Immature natural killer cell (primary cell): ENCODE data around the gene GMCL1. TPM values are rescaled to one million over a fixed set of nuclear protein-coding genes. Genes with fewer than 3 reads are reported as not detected.
"Not testable (repeated sequence)": the region's sequence is repeated elsewhere in the genome, so short reads cannot be mapped to it uniquely, and the experiment has no call there.

Experiments used
- DNase-seq, 3 donors: peaks; one replicate each; pipeline ENCODE4 v3.0.0; 2022; ENCODE audit warnings: mixed read lengths in 1 of 3
- H3K27ac Mint-ChIP-seq, 6 donors: one replicate each; pipeline ENCODE4 v1.8.0; 2020; ENCODE audit warnings: mixed read lengths in 6 of 6, mild to moderate bottlenecking in 5 of 6, inconsistent platforms in 4 of 6, moderate library complexity in 3 of 6
- H3K27me3 Mint-ChIP-seq, 3 donors: one replicate each; pipeline ENCODE4 v1.8.0; 2020 to 2021; ENCODE audit warnings: low read depth in 3 of 3, mild to moderate bottlenecking in 3 of 3, mixed read lengths in 3 of 3, moderate library complexity in 3 of 3, inconsistent platforms in 1 of 3
- H3K36me3 Mint-ChIP-seq, 3 donors: one replicate each; pipeline ENCODE4 v1.8.0; 2020; ENCODE audit warnings: mixed read lengths in 3 of 3, inconsistent platforms in 2 of 3, mild to moderate bottlenecking in 2 of 3
- H3K4me1 Mint-ChIP-seq, 2 donors: one replicate each; pipeline ENCODE4 v1.8.0; 2020; ENCODE audit warnings: inconsistent platforms in 2 of 2, mild to moderate bottlenecking in 2 of 2, mixed read lengths in 2 of 2, moderate library complexity in 1 of 2
- H3K4me3 Mint-ChIP-seq, 5 donors: one replicate each; pipeline ENCODE4 v1.8.0; 2020; ENCODE audit warnings: mild to moderate bottlenecking in 5 of 5, mixed read lengths in 5 of 5, inconsistent platforms in 3 of 5, moderate library complexity in 3 of 5
- H3K9me3 Mint-ChIP-seq, 6 donors: one replicate each; pipeline ENCODE4 v1.8.0; 2020; ENCODE audit warnings: mild to moderate bottlenecking in 6 of 6, mixed read lengths in 6 of 6, inconsistent platforms in 4 of 6, moderate library complexity in 3 of 6
- polyA plus RNA-seq, 3 donors: library from polyadenylated mRNA; unstranded; fragments of 300-500 nt; fragmentation: Illumina TruSeq; gene quantifications; one replicate each; pipeline ENCODE4 v1.2.3, GENCODE V29; 2021

The GMCL1 gene
- polyA plus RNA-seq, 3 donors from 2014 or later = 38.4 to 52.9 (median 38.9) TPM

- peaks cover 0 to 2% (median 1%) of the 10 kb centered on the region in 3 donors for H3K27me3 Mint-ChIP-seq
- H3K4me1 Mint-ChIP-seq = peaks cover 33 to 41% of the 10 kb centered on the region in 2 donors
- no peaks in the 10 kb centered on the region for H3K9me3 Mint-ChIP-seq
- DNase-seq = no peak
- H3K36me3 Mint-ChIP-seq = peaks cover 3 to 10% (median 9%) of the 10 kb centered on the region in 3 donors
- H3K4me3 Mint-ChIP-seq = peak overlapping the region; percentile 49 to 86 (median 82)
- H3K27ac Mint-ChIP-seq = peak overlapping the region; percentile 39 to 90 (median 80)
These were observed 31.6 kb upstream of the GMCL1 start for GRCh38 chr2:69797836-69798289.

- peak overlapping the region; percentile 80 to 86 (median 86) for H3K4me3 Mint-ChIP-seq
- peaks cover 0 to 2% (median 1%) of the 10 kb centered on the region in 3 donors for H3K27me3 Mint-ChIP-seq
- peaks cover 3 to 14% (median 7%) of the 10 kb centered on the region in 3 donors for H3K36me3 Mint-ChIP-seq
- H3K27ac Mint-ChIP-seq = peak overlapping the region; percentile 74 to 97 (median 90)
- peak in 2 of 3 donors; percentile 11 to 14 for DNase-seq
- H3K9me3 Mint-ChIP-seq = no peaks in the 10 kb centered on the region
- H3K4me1 Mint-ChIP-seq = peaks cover 36 to 46% of the 10 kb centered on the region in 2 donors
These were observed 31.1 kb upstream of the GMCL1 start for GRCh38 chr2:69798290-69798908.

- Mint-ChIP-seq H3K27me3 (peaks cover 0 to 2% (median 1%) of the 10 kb centered on the region in 3 donors), H3K36me3 (peaks cover 3 to 18% (median 8%) of the 10 kb centered on the region in 3 donors), H3K4me3 (peak overlapping the region; percentile 80 to 86 (median 86)), H3K27ac (peak overlapping the region; percentile 74 to 97 (median 90)), H3K9me3 (no peaks in the 10 kb centered on the region), H3K4me1 (peaks cover 41 to 52% of the 10 kb centered on the region in 2 donors)
- DNase-seq = peak in 2 of 3 donors; percentile 11 to 14
These were observed 30.4 kb upstream of the GMCL1 start for GRCh38 chr2:69798909-69799526.

- H3K27me3 Mint-ChIP-seq = peaks cover 0 to 2% (median 0%) of the 10 kb centered on the region in 3 donors
- peak overlapping the region in 1 of 5 donors; percentile 19 for H3K4me3 Mint-ChIP-seq
- H3K4me1 Mint-ChIP-seq = peaks cover 50 to 60% of the 10 kb centered on the region in 2 donors
- H3K27ac Mint-ChIP-seq = peak overlapping the region in 2 of 6 donors; percentile 31 to 37
- no peaks in the 10 kb centered on the region for H3K9me3 Mint-ChIP-seq
- peaks cover 7 to 30% (median 20%) of the 10 kb centered on the region in 3 donors for H3K36me3 Mint-ChIP-seq
- DNase-seq = no peak
These were observed 27.6 kb upstream of the GMCL1 start for GRCh38 chr2:69801745-69802290.

- H3K36me3 Mint-ChIP-seq = peaks cover 8 to 31% (median 27%) of the 10 kb centered on the region in 3 donors
- peak overlapping the region in 4 of 6 donors; percentile 1 to 68 (median 56) for H3K27ac Mint-ChIP-seq
- H3K4me1 Mint-ChIP-seq = peaks cover 46 to 55% of the 10 kb centered on the region in 2 donors
- not testable (repeated sequence) for H3K27me3 Mint-ChIP-seq, H3K9me3 Mint-ChIP-seq, DNase-seq
- H3K4me3 Mint-ChIP-seq = peak overlapping the region in 2 of 5 donors; percentile 54 to 61
These were observed 26.6 kb upstream of the GMCL1 start for GRCh38 chr2:69802781-69803367.

GRCh38 chr2:69804416-69804815 is 25.0 kb upstream of the GMCL1 start:
- Mint-ChIP-seq H3K9me3 (no peaks in the 10 kb centered on the region), H3K36me3 (peaks cover 12 to 37% (median 32%) of the 10 kb centered on the region in 3 donors), H3K27me3 (no peaks in the 10 kb centered on the region), H3K4me1 (peaks cover 30 to 39% of the 10 kb centered on the region in 2 donors), H3K4me3 (peak overlapping the region in 4 of 5 donors; percentile 21 to 60 (median 52)), H3K27ac (peak overlapping the region in 4 of 6 donors; percentile 24 to 69 (median 36))
- DNase-seq = peak in 1 of 3 donors; percentile 3

- H3K4me3 Mint-ChIP-seq = no peak overlapping the region
- no peaks in the 10 kb centered on the region for H3K27me3 Mint-ChIP-seq
- no peak overlapping the region for H3K27ac Mint-ChIP-seq
- H3K9me3 Mint-ChIP-seq = no peaks in the 10 kb centered on the region
- DNase-seq = no peak
- peaks cover 21 to 28% of the 10 kb centered on the region in 2 donors for H3K4me1 Mint-ChIP-seq
- H3K36me3 Mint-ChIP-seq = peaks cover 18 to 40% (median 38%) of the 10 kb centered on the region in 3 donors
These were observed 23.6 kb upstream of the GMCL1 start for GRCh38 chr2:69805887-69806286.

- no peaks in the 10 kb centered on the region for H3K27me3 Mint-ChIP-seq
- peaks cover 29 to 51% (median 46%) of the 10 kb centered on the region in 3 donors for H3K36me3 Mint-ChIP-seq
- H3K9me3 Mint-ChIP-seq = no peaks in the 10 kb centered on the region
- H3K4me1 Mint-ChIP-seq = peaks cover 17 to 19% of the 10 kb centered on the region in 2 donors
- no peak overlapping the region for H3K27ac Mint-ChIP-seq
- no peak overlapping the region for H3K4me3 Mint-ChIP-seq
- no peak for DNase-seq
These were observed 21.5 kb upstream of the GMCL1 start for GRCh38 chr2:69807821-69808540.

- DNase-seq = no peak
- peak overlapping the region in 1 of 6 donors; percentile 37 for H3K27ac Mint-ChIP-seq
- no peaks in the 10 kb centered on the region for H3K27me3 Mint-ChIP-seq
- H3K36me3 Mint-ChIP-seq = peaks cover 29 to 46% (median 40%) of the 10 kb centered on the region in 3 donors
- H3K4me3 Mint-ChIP-seq = no peak overlapping the region
- H3K4me1 Mint-ChIP-seq = no peaks in the 10 kb centered on the region
- H3K9me3 Mint-ChIP-seq = no peaks in the 10 kb centered on the region
These were observed 18.9 kb upstream of the GMCL1 start for GRCh38 chr2:69810550-69810949.

GRCh38 chr2:69811018-69811417 is 18.4 kb upstream of the GMCL1 start:
- Mint-ChIP-seq H3K36me3 (peaks cover 29 to 43% (median 40%) of the 10 kb centered on the region in 3 donors), H3K4me1 (no peaks in the 10 kb centered on the region), H3K4me3 (no peak overlapping the region), H3K9me3 (no peaks in the 10 kb centered on the region), H3K27me3 (no peaks in the 10 kb centered on the region), H3K27ac (no peak overlapping the region)
- DNase-seq = no peak

- Mint-ChIP-seq H3K4me3 (no peak overlapping the region), H3K4me1 (peaks cover 1 to 4% of the 10 kb centered on the region in 2 donors), H3K9me3 (no peaks in the 10 kb centered on the region), H3K27me3 (no peaks in the 10 kb centered on the region), H3K36me3 (peaks cover 25 to 39% (median 37%) of the 10 kb centered on the region in 3 donors), H3K27ac (peak overlapping the region in 1 of 6 donors; percentile 18)
- DNase-seq = no peak
These were observed 17.9 kb upstream of the GMCL1 start for GRCh38 chr2:69811591-69811990.

GRCh38 chr2:69815717-69816116 is 13.7 kb upstream of the GMCL1 start:
- Mint-ChIP-seq H3K4me3 (no peak overlapping the region), H3K27ac (no peak overlapping the region), H3K4me1 (peaks cover 4 to 11% of the 10 kb centered on the region in 2 donors), H3K9me3 (no peaks in the 10 kb centered on the region), H3K36me3 (peaks cover 25 to 46% (median 28%) of the 10 kb centered on the region in 3 donors), H3K27me3 (no peaks in the 10 kb centered on the region)
- DNase-seq = no peak

- Mint-ChIP-seq H3K36me3 (peaks cover 19 to 41% (median 27%) of the 10 kb centered on the region in 3 donors), H3K9me3 (no peaks in the 10 kb centered on the region), H3K4me1 (peaks cover 4 to 11% of the 10 kb centered on the region in 2 donors), H3K27ac (no peak overlapping the region), H3K27me3 (no peaks in the 10 kb centered on the region), H3K4me3 (no peak overlapping the region)
- peak; percentile 76 to 81 (median 77) for DNase-seq
These were observed 12.4 kb upstream of the GMCL1 start for GRCh38 chr2:69816923-69817542.
